ENCODE measurements around the gene MBNL2. TPM values are rescaled to one million over a fixed set of nuclear protein-coding genes. Genes with fewer than 3 reads are reported as not detected.

The MBNL2 gene
- total and polyA plus RNA-seq, 4 donors = 13.3 to 108 (median 39.3) TPM

GRCh38 chr13:97388373-97388772, 166.2 kb downstream of the MBNL2 start:
- peaks cover 0 to 2% (median 0%) of the 10 kb centered on the region in 4 donors for H3K9me3 ChIP-seq (ENCODE audit: control insufficient read depth in 4 of 4, insufficient read depth in 3 of 4, low read length in 3 of 4)
- DNase-seq = no peak
- no peak for ATAC-seq (ENCODE audit: insufficient read depth, low FRiP score)
- H3K4me3 ChIP-seq = no peak overlapping the region
- H3K4me1 ChIP-seq (ENCODE audit: control insufficient read depth in 5 of 5, insufficient read depth in 5 of 5, low read length in 5 of 5) = peaks cover 0 to 10% (median 4%) of the 10 kb centered on the region in 5 donors
- peaks cover 3 to 41% (median 15%) of the 10 kb centered on the region in 4 donors for H3K36me3 ChIP-seq (ENCODE audit: control insufficient read depth in 4 of 4, insufficient read depth in 4 of 4, low read length in 4 of 4)
- 16 to 57% methylated on average over 3 of the region's 3 CpGs for WGBS, 2 donors
- TF ChIP-seq CTCF (IDR thresholded peaks at IDR 0.05; ENCODE audit: control extremely low read depth, extremely low read depth) = no peak
- H3K27me3 ChIP-seq (ENCODE audit: control insufficient read depth in 3 of 3, insufficient read depth in 3 of 3, low read length in 2 of 3) = no peaks in the 10 kb centered on the region
- peak overlapping the region in 1 of 2 donors; percentile 72 for H3K27ac ChIP-seq (ENCODE audit: low read depth in 1 of 2, low read length in 1 of 2)
- H3K9ac ChIP-seq (ENCODE audit: insufficient read depth in 1 of 2, low read length in 2 of 2) = no peak overlapping the region

GRCh38 chr13:97390941-97391600, 168.9 kb downstream of the MBNL2 start:
- 79% methylated on average over 3 of the region's 3 CpGs for WGBS, 2 donors
- Histone ChIP-seq H3K9ac (ENCODE audit: insufficient read depth in 1 of 2, low read length in 2 of 2) (no peak overlapping the region), H3K4me1 (ENCODE audit: control insufficient read depth in 5 of 5, insufficient read depth in 5 of 5, low read length in 5 of 5) (peaks cover 0 to 6% (median 4%) of the 10 kb centered on the region in 5 donors), H3K9me3 (ENCODE audit: control insufficient read depth in 4 of 4, insufficient read depth in 3 of 4, low read length in 3 of 4) (peaks cover 0 to 2% (median 0%) of the 10 kb centered on the region in 4 donors), H3K4me3 (no peak overlapping the region), H3K27me3 (ENCODE audit: control insufficient read depth in 3 of 3, insufficient read depth in 3 of 3, low read length in 2 of 3) (no peaks in the 10 kb centered on the region), H3K27ac (ENCODE audit: low read depth in 1 of 2, low read length in 1 of 2) (no peak overlapping the region), H3K36me3 (ENCODE audit: control insufficient read depth in 4 of 4, insufficient read depth in 4 of 4, low read length in 4 of 4) (peaks cover 5 to 34% (median 13%) of the 10 kb centered on the region in 4 donors)
- ATAC-seq (ENCODE audit: insufficient read depth, low FRiP score) (no peak), DNase-seq (peak in 1 of 3 donors; percentile 35)
- no peak for TF ChIP-seq CTCF (IDR thresholded peaks at IDR 0.05; ENCODE audit: control extremely low read depth, extremely low read depth)

GRCh38 chr13:97392020-97392419, 169.9 kb downstream of the MBNL2 start:
- TF ChIP-seq CTCF (IDR thresholded peaks at IDR 0.05; ENCODE audit: control extremely low read depth, extremely low read depth) = no peak
- DNase-seq = no peak
- H3K27ac ChIP-seq (ENCODE audit: low read depth in 1 of 2, low read length in 1 of 2) = no peak overlapping the region
- peaks cover 0 to 7% (median 4%) of the 10 kb centered on the region in 5 donors for H3K4me1 ChIP-seq (ENCODE audit: control insufficient read depth in 5 of 5, insufficient read depth in 5 of 5, low read length in 5 of 5)
- 67 to 90% methylated on average over 1 of the region's 1 CpG for WGBS, 2 donors
- no peak overlapping the region for H3K4me3 ChIP-seq
- ATAC-seq (ENCODE audit: insufficient read depth, low FRiP score) = no peak
- peaks cover 5 to 25% (median 12%) of the 10 kb centered on the region in 4 donors for H3K36me3 ChIP-seq (ENCODE audit: control insufficient read depth in 4 of 4, insufficient read depth in 4 of 4, low read length in 4 of 4)
- H3K9ac ChIP-seq (ENCODE audit: insufficient read depth in 1 of 2, low read length in 2 of 2) = no peak overlapping the region
- no peaks in the 10 kb centered on the region for H3K27me3 ChIP-seq (ENCODE audit: control insufficient read depth in 3 of 3, insufficient read depth in 3 of 3, low read length in 2 of 3)
- peaks cover 0 to 2% (median 0%) of the 10 kb centered on the region in 4 donors for H3K9me3 ChIP-seq (ENCODE audit: control insufficient read depth in 4 of 4, insufficient read depth in 3 of 4, low read length in 3 of 4)
